ENCODE measurements around the gene NPR1. TPM values are rescaled to one million over a fixed set of nuclear protein-coding genes. Genes with fewer than 3 reads are reported as not detected.
A peak's percentile ranks its signal among the peaks of the same experiment; 100 is the strongest.

Gene NPR1
- total and polyA plus RNA-seq, 4 donors: 16.7 to 98.9 (median 46.8) TPM

DNA sequence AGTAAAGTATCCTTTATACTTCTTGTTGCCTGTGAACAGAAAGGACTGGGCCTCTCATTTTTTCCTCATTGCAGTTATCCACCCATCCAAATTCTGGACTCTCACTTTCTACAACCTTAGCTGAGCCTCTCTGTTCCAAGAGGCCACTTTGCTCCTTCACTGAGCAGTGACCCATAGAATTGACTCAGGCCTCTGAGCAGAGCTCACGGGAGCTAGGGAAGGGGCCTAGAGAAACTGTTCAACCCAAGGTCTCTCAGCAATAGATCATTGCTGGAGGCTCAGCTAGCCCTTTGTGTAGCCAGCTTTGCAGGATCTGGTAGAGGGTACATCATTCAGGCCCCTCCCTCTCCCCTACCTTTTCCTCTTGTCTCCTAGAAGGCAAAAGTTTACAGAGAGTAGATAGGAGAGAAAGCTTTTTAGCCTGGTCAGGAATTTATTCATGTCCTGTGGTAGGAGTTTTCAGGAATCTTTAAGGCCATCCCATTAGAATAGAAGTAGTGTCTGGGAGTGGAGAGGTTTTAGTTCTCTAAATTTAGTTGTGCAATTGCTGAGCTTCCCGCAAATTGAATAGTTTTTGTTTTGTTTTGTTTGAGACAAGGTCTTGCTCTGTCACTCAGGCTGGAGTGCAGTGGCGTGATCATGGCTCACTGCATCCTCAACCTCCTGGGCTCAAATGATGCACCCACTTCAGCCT, 56.1 kb downstream of the NPR1 start:
- DNase-seq (no peak), ATAC-seq (ENCODE audit: insufficient read depth, low FRiP score) (peak; percentile 23)
- no peaks in the 10 kb centered on the region for H3K9me3 ChIP-seq (ENCODE audit: control insufficient read depth in 4 of 4, insufficient read depth in 3 of 4, low read length in 3 of 4)
- peaks cover 0 to 5% (median 4%) of the 10 kb centered on the region in 4 donors for H3K36me3 ChIP-seq (ENCODE audit: control insufficient read depth in 4 of 4, insufficient read depth in 4 of 4, low read length in 4 of 4)
- no peaks in the 10 kb centered on the region for H3K27me3 ChIP-seq (ENCODE audit: control insufficient read depth in 3 of 3, insufficient read depth in 3 of 3, low read length in 2 of 3)
- H3K4me1 ChIP-seq (ENCODE audit: control insufficient read depth in 5 of 5, insufficient read depth in 5 of 5, low read length in 5 of 5): peaks cover 3 to 17% (median 8%) of the 10 kb centered on the region in 5 donors
- 48 to 59% methylated on average over 3 of the region's 3 CpGs for WGBS, 2 donors
- H3K27ac ChIP-seq (ENCODE audit: low read depth in 1 of 2, low read length in 1 of 2): peak overlapping the region in 1 of 2 donors; percentile 86
- no peak overlapping the region for H3K9ac ChIP-seq (ENCODE audit: insufficient read depth in 1 of 2, low read length in 2 of 2)
- no peak overlapping the region for H3K4me3 ChIP-seq
- TF ChIP-seq CTCF (IDR thresholded peaks at IDR 0.05; ENCODE audit: control extremely low read depth, extremely low read depth): no peak

DNA sequence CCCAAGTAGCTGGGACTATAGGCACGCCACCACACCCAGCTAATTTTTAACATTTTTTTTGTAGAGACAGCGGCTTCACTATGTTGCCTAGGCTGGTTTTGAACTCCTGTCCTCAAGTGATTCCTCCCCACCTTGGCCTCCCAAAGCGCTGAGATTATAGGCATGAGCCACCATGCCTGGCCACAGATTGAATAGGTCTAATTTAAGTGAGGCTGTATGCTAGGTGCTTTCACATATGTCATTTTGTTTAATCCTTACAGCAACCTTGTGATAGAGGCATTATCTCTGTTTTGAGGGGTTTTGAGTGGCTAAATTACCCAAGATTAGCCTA, 56.6 kb downstream of the NPR1 start:
- H3K27ac ChIP-seq (ENCODE audit: low read depth in 1 of 2, low read length in 1 of 2): peak overlapping the region in 1 of 2 donors; percentile 20
- H3K4me1 ChIP-seq (ENCODE audit: control insufficient read depth in 5 of 5, insufficient read depth in 5 of 5, low read length in 5 of 5): peaks cover 3 to 15% (median 5%) of the 10 kb centered on the region in 5 donors
- H3K4me3 ChIP-seq: no peak overlapping the region
- ATAC-seq (ENCODE audit: insufficient read depth, low FRiP score) (no peak), DNase-seq (no peak)
- 89 to 92% methylated on average over 3 of the region's 3 CpGs for WGBS, 2 donors
- H3K9me3 ChIP-seq (ENCODE audit: control insufficient read depth in 4 of 4, insufficient read depth in 3 of 4, low read length in 3 of 4): no peaks in the 10 kb centered on the region
- H3K36me3 ChIP-seq (ENCODE audit: control insufficient read depth in 4 of 4, insufficient read depth in 4 of 4, low read length in 4 of 4): peaks cover 0 to 5% (median 4%) of the 10 kb centered on the region in 4 donors
- TF ChIP-seq CTCF (IDR thresholded peaks at IDR 0.05; ENCODE audit: control extremely low read depth, extremely low read depth): no peak
- no peak overlapping the region for H3K9ac ChIP-seq (ENCODE audit: insufficient read depth in 1 of 2, low read length in 2 of 2)
- H3K27me3 ChIP-seq (ENCODE audit: control insufficient read depth in 3 of 3, insufficient read depth in 3 of 3, low read length in 2 of 3): no peaks in the 10 kb centered on the region

DNA sequence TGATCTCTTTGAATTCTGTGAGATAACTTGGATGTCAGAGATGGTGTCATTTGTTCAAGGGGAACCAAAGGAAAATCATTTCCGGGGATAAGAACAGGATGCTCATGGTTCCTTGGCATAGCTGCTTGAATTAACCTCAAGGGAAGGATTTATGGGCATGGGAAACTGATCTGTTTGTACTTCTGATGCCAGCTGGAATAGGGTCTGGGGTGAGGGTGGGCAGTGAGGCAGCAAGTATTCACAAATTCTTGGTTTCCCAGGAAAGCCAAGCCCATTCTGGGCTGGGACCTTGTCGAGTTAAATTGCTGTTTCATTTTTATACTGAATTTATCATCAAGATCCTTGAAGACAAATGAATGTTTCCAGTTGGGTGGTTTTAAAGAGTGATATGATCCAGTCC, 63.5 kb downstream of the NPR1 start:
- H3K36me3 ChIP-seq (ENCODE audit: control insufficient read depth in 4 of 4, insufficient read depth in 4 of 4, low read length in 4 of 4): peaks cover 25 to 57% (median 29%) of the 10 kb centered on the region in 4 donors
- ATAC-seq (ENCODE audit: insufficient read depth, low FRiP score) (no peak), DNase-seq (no peak)
- no peak overlapping the region for H3K9ac ChIP-seq (ENCODE audit: insufficient read depth in 1 of 2, low read length in 2 of 2)
- no peak for TF ChIP-seq CTCF (IDR thresholded peaks at IDR 0.05; ENCODE audit: control extremely low read depth, extremely low read depth)
- no peaks in the 10 kb centered on the region for H3K9me3 ChIP-seq (ENCODE audit: control insufficient read depth in 4 of 4, insufficient read depth in 3 of 4, low read length in 3 of 4)
- peak overlapping the region in 1 of 2 donors; percentile 53 for H3K27ac ChIP-seq (ENCODE audit: low read depth in 1 of 2, low read length in 1 of 2)
- no peak overlapping the region for H3K4me3 ChIP-seq
- H3K4me1 ChIP-seq (ENCODE audit: control insufficient read depth in 5 of 5, insufficient read depth in 5 of 5, low read length in 5 of 5): peaks cover 0 to 5% (median 0%) of the 10 kb centered on the region in 5 donors
- no peaks in the 10 kb centered on the region for H3K27me3 ChIP-seq (ENCODE audit: control insufficient read depth in 3 of 3, insufficient read depth in 3 of 3, low read length in 2 of 3)
- 58 to 85% methylated on average over 2 of the region's 2 CpGs for WGBS, 2 donors
